ENCODE data around the gene TAF11L12. TPM values are rescaled to one million over a fixed set of nuclear protein-coding genes. Genes with fewer than 3 reads are reported as not detected.
"Not testable (repeated sequence)": the region's sequence is repeated elsewhere in the genome, so short reads cannot be mapped to it uniquely, and the experiment has no call there.

Gene TAF11L12
- total RNA-seq, 1 donor from 2014 or later = not detected

DNA sequence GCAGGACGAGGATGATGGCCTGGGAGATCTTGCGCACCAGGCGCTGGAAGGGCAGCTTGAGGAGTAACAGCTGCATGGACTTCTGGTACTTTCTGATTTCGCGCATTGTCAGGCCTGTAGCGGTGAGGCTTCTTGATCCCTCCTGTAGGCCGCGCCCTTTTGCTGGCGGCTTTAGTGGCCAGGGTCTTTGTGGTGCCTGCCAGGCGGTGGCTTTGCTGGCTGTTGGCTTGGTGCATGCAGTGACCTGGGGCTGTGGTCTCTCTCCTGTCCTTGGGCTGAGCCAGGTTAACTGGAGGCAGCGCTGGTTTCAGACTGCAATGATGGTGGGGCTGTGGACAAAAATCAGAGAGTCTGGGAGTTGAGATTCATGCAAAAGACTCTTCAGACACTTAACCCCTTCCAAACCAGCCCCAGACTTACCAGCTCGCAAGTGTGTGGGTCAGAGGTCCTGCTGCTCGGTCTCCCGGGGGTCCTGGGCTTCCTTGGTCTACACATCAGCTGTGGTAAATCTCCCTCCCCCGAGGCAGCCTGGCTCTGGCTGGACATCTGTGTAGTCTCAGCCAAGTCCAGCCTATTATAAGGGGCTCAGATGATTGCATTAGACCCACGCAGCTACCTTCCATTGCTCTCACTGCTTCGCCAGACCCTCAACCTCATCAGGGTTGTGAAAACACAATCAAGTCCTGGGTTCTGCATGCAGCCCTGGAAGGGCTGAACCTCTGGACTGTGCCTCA is 4.8 kb downstream of the TAF11L12 start:
- Mint-ChIP-seq H3K27me3 (ENCODE audit: unreplicated experiment) (peaks cover 3% of the 10 kb centered on the region), H3K4me1 (ENCODE audit: unreplicated experiment) (no peaks in the 10 kb centered on the region), H3K36me3 (ENCODE audit: unreplicated experiment) (no peaks in the 10 kb centered on the region), H3K4me3 (ENCODE audit: unreplicated experiment) (no peak overlapping the region), H3K9me3 (ENCODE audit: unreplicated experiment) (peaks cover 7% of the 10 kb centered on the region), H3K27ac (ENCODE audit: unreplicated experiment) (no peak overlapping the region)
- DNase-seq (ENCODE audit: extremely low spot score, unreplicated experiment) = no peak
- TF ChIP-seq CTCF (IDR thresholded peaks at IDR 0.05) = no peak

DNA sequence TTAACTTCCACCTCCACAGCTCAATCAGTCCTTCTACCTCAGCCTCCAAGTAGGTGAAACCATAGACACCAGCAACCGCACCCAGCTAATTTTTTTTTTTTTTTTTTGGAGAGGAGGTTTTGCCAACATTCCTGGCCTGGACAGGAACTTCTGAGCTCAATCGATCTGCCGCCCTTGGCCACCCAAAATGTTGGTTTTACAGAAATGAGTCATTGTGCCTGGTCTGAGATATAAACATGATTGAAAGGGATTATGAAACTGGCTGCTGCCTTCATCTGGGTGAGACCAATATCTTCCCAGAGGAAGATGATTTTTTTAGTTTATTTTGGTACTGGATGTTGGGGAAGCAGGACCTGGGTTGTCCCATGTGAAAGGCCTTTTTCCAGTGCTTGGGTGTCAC is 9.2 kb downstream of the TAF11L12 start:
- Mint-ChIP-seq H3K36me3 (ENCODE audit: unreplicated experiment) (no peaks in the 10 kb centered on the region), H3K27me3 (ENCODE audit: unreplicated experiment) (no peaks in the 10 kb centered on the region), H3K4me1 (ENCODE audit: unreplicated experiment) (no peaks in the 10 kb centered on the region), H3K9me3 (ENCODE audit: unreplicated experiment) (peaks cover 7% of the 10 kb centered on the region), H3K27ac (ENCODE audit: unreplicated experiment) (no peak overlapping the region), H3K4me3 (ENCODE audit: unreplicated experiment) (no peak overlapping the region)
- TF ChIP-seq CTCF (IDR thresholded peaks at IDR 0.05) = no peak
- no peak for DNase-seq (ENCODE audit: extremely low spot score, unreplicated experiment)

DNA sequence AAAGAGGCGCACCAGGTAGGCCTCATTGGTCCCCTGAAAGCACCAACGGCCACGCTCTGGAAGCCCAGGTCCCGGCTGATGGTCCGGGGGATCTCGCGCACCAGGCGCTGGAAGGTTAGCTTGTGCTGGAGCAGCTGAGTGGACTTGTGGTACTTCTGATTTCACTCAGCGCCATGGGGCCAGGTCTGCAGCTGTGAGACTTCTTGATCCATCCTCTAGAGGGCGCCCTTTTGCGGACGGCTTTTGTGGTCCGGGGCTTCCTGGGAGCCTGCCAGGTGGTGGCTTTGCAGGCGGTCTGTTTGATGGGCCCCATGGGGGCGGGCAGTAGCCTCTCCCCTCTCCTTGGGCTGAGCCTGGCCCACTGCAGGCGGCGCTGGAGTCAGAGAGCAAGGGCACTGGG is 10.4 kb downstream of the TAF11L12 start:
- no peaks in the 10 kb centered on the region for H3K4me1 Mint-ChIP-seq (ENCODE audit: unreplicated experiment)
- no peak overlapping the region for H3K4me3 Mint-ChIP-seq (ENCODE audit: unreplicated experiment)
- H3K27ac Mint-ChIP-seq (ENCODE audit: unreplicated experiment) = no peak overlapping the region
- DNase-seq (ENCODE audit: extremely low spot score, unreplicated experiment) = no peak
- TF ChIP-seq CTCF (IDR thresholded peaks at IDR 0.05) = no peak
- H3K9me3 Mint-ChIP-seq (ENCODE audit: unreplicated experiment) = peaks cover 7% of the 10 kb centered on the region
- no peaks in the 10 kb centered on the region for H3K27me3 Mint-ChIP-seq (ENCODE audit: unreplicated experiment)
- H3K36me3 Mint-ChIP-seq (ENCODE audit: unreplicated experiment) = no peaks in the 10 kb centered on the region

- no peaks in the 10 kb centered on the region for H3K27me3 Mint-ChIP-seq (ENCODE audit: unreplicated experiment)
- DNase-seq (ENCODE audit: extremely low spot score, unreplicated experiment) = no peak
- H3K4me3 Mint-ChIP-seq (ENCODE audit: unreplicated experiment) = no peak overlapping the region
- no peak overlapping the region for H3K27ac Mint-ChIP-seq (ENCODE audit: unreplicated experiment)
- H3K9me3 Mint-ChIP-seq (ENCODE audit: unreplicated experiment) = no peaks in the 10 kb centered on the region
- H3K36me3 Mint-ChIP-seq (ENCODE audit: unreplicated experiment) = no peaks in the 10 kb centered on the region
- no peak for TF ChIP-seq CTCF (IDR thresholded peaks at IDR 0.05)
- H3K4me1 Mint-ChIP-seq (ENCODE audit: unreplicated experiment) = no peaks in the 10 kb centered on the region
These were observed 15.5 kb downstream of the TAF11L12 start for GRCh38 chr5:17625686-17626085.

DNA sequence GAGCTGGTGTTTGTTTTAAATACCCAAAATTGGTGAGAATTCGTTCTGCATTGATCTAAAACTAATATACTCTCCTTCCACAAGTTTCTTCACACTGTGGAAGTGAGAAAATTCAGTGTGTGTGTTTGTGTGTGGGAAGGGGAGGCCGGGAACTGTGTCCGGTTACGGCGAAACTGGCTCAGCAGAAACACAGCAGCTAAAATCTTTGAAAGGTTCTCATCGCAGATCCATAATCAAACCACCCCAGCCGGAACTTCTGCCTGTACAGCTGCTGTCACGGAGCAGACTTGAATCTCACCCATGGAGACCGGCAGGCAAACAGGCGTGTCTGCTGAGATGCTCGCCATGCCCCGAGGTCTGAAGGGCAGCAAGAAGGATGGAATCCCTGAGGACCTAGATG is 21.6 kb downstream of the TAF11L12 start, which contains the start of gene TAF11L13:
Gene TAF11L13 (plus strand): TSS at position 301 of the 400 bp plus-strand sequence.
- DNase-seq (ENCODE audit: extremely low spot score, unreplicated experiment); H3K27ac Mint-ChIP-seq (ENCODE audit: unreplicated experiment); H3K27me3 Mint-ChIP-seq (ENCODE audit: unreplicated experiment); H3K4me1 Mint-ChIP-seq (ENCODE audit: unreplicated experiment); H3K9me3 Mint-ChIP-seq (ENCODE audit: unreplicated experiment); H3K36me3 Mint-ChIP-seq (ENCODE audit: unreplicated experiment); H3K4me3 Mint-ChIP-seq (ENCODE audit: unreplicated experiment): not testable (repeated sequence)
